HG02840 (cell line): Measurements from ENCODE around the gene FCAMR.

Experiments used
- ATAC-seq: cut with Tn5 transposase; IDR thresholded peaks from one replicate; pipeline ENCODE4 v1.9.1; 2021; ENCODE audit warnings: mild to moderate bottlenecking, moderate library complexity, moderate number of reproducible peaks; ENCODE audit not compliant: unreplicated experiment, low FRiP score

Gene FCAMR

DNA sequence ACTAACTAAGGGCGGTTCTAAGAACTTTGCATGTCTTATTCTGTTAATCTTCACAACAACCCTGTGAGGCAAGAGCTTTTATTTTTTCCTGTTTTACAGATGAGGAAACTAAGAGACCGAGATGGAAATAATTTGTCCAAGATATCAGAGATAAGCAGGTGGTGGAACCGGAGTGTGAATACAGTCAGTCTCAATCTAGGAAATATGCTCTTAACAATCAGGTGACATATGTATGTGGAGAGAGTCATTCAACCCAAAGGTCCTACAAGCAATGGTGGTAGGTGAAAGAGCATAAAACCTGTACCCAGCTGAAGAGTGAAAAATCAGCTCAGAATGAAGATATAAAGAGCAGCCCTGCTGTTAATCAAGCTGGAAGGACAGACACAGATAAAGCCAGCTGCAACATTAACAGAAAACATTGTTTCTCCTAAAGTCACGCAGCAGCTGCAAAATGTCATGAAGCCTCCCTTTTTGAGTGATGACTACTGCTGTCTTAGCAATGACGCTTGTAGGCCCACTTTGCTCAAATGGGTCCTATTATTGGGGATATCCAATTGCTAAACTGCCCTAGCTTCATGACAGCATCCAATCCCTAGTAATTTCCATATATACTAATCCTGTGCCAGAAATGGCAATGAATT, 30.5 kb upstream of the FCAMR start:
- ATAC-seq = no peak

DNA sequence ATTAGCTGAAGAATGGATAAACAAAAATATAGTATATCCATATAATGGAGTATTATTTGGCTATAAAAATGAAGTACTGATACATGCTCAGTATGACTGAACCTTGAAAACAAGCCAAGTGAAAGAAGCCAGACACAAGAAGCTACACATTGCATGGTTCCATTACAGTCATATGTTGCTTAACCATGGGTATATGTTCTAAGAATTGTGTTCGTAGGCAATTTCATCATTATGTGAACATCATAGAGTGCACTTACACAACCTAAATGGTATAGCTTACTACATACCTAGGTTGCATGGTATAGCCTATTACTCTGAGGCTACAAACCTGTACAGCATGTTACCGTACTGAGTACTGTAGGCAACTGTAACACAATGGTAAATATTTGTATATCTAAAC, 28.6 kb upstream of the FCAMR start:
- no peak for ATAC-seq

DNA sequence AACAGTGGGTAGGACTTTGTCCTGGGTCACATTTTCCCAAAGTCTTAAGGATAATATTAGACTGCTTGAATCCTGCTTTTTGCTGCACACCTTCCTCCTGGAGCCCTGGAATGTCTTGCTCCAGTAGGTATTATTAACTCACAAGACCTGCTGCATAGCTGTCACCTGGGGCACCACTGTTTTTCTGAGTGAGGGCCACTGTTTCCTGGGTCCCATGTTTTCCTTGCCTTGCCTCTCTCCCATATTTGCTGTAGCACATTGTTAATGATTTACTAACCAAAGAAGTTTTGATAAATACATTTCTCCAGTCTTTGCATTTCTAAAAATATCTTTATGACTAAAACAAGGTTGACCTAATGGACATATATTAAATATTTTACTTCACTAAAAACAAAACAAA, 22.5 kb upstream of the FCAMR start:
- ATAC-seq = no peak

DNA sequence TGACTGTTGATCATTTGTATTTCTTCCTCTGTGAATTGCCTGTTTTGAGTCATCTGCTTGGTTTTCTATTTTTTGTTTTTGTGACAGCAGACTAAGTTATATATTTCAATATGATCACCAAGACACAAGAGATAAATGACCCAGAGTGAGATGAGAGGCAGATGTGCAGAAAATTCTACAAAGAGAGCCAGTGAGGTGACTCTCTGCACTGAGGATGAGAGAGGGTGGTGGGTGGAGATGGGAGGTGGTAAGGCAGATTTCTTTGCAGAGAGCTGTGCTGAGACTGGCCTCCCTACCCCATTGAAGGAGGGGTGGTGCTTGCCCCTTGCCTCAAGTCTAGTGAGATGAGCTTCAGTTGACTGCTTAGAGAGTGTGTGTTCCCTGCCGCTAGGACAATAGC, 17.6 kb upstream of the FCAMR start:
- no peak for ATAC-seq

DNA sequence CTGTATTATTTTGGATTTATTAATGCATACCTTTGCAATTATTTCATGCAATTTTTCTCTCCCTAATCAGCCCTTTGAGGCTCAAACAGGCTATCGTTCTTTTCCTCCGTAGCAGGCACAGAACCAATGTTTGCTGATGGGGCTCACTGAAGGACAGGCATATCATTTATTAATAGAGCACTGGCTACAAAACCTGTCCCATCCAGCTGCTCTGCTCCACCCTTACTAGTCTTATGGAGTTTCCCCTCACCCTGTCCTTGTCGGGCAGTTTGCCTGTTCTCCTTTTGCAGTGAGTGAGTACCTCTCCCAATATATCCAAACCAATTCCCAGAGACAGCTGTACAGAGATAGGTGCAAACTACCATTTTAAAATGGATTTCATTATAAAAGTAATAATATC, 16.6 kb upstream of the FCAMR start:
- no peak for ATAC-seq

DNA sequence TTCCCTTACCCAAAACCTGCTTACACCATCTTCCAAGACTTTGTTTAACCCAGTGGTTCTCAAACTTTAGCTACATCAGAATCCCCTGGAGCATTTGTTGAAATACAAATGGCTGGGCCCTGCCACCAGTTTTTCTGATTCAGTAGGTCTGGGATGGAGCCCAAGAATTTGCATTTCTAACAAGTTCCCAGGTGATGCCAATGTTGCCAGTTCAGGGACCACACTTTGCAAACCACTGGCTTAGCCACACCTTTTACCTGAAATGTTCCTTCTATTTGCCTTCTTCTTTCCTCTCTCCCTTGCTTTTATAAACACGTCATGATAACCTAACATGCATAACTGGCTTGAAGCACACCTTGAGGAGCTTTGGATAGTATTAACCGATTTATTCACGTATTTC, 16.1 kb upstream of the FCAMR start:
- ATAC-seq = no peak

DNA sequence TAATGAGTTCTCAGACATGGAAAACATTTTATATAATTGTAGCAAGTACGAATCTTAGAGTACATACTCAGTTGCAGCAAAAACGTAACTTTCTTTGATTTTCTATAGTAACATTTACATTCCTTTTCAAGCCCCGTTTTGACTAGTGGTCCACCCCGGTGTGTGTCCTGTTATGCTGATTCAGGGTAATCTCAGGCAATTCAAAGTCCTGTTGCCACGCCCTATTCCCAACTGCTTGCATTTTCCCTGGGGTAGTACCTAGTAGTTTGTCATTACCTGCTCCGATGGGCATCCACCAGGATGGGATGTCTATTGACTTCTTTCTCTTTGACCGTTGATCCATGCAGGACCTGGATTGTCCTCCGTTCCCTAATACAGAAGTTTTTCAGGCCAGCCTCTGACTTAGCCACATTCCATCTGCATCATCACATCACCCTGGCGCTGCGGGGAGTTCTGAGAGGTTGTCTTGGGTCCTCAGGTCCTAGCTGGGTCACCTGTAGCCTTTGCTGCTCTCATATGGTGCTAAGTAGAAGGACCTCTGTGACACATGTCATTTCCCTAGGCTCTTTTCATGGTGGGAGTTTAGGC, 15.0 kb upstream of the FCAMR start:
- ATAC-seq = no peak

DNA sequence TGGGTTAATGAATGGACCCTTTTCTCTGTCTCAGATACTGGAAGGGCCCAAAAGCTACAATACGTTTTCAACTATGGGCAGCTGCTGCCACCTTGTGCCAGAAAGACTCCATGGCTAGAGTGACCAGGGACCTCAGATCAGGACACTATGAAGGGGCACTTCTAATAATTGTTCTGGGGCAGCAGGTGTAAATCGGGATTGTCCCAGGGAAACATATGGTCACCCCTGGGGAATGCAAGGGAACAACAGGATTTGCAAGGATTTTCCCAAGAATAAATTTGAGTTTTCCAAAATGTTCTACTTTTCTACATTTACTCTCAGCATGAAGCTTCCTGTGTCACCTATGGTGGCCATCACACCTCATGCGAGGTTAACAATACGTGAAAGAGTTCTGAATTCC, 12.0 kb upstream of the FCAMR start:
- ATAC-seq = no peak

DNA sequence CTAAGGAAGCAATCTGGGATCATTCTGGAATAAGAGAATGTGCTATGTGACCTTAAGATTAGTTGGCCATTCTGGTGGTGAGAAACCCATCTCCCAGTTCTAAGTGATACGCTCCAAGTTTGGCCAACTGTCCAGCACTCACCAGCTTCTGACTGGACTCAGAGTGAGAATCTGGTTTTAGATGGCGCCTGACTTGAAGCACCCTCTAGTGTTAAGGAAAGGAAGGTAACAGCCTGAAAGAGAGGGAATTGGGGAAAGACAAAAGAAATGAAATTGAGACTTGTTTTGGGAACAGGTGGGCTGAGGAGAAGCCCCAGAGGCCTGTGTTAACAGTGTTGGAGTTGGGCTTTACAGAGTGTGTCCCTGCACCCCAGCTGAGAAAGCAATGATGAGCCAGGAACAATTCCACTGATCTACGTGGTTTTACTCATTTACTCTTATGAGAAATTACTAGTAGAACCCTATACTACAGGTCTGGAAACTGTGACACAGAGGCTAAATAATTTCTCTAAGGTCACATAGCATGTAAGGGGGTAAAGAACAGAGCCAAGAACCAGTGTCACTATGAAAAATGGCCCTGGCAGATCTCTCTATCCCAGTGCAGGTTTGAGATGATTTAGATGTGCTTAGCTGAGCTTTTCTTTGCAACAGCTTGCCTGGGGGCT, 9.3 kb upstream of the FCAMR start:
- ATAC-seq = no peak

DNA sequence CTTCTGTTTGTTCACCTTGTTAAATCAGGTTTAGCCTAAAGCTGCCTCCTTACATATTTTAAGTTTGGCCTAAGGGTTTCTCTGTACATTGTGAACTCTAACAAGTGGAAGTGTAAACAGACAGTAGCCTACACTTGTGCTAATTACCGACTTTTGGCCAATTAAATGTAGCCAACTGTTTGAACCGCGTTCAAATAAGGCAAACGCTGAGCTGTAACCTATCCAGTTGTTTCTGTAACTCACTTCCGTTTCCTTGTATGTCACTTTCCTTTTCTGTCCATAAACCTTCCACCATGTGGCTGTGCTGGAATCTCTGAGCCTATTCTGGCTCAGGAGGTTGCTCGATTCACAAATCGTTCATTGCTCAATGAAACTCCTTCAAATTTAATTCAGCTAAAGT, 8.0 kb upstream of the FCAMR start:
- ATAC-seq = no peak

DNA sequence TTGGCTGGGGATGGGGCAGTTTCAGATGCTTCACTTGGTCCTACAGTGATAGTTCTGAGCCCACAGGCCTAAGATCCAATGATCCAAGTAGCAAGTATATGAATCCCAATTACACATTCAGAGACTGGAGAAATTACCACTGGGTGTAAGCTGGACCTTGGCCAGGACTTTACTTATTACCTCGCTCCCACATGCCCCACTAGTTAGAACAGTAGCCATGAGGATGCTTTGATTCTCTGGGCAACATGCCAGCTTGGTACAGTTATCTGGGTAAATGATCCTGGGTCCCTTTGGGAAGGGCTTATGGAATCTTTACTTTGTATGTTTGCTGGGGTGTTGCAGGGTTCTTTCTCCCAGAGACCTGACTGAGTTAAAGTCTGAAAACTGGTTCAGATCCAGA, 5.0 kb upstream of the FCAMR start:
- no peak for ATAC-seq

DNA sequence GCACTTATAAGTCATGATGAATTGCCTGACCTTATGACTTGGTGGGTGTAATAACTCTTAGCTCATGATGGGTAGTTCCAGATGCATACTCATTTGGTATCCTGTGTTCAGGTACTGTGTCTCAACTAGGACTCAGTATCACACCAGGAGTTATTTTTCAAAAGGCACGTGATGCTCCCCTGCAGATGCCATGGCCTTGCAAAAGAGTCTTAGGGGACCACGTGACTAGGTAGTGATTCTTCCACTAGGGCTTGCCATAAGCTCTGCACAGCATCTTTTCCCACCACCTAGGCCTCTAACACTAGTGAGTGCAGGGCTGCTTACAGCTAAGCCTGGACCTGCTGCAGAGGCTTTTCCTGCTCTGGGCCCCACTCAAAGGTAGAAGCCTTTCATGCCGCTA, 3.9 kb upstream of the FCAMR start:
- no peak for ATAC-seq

DNA sequence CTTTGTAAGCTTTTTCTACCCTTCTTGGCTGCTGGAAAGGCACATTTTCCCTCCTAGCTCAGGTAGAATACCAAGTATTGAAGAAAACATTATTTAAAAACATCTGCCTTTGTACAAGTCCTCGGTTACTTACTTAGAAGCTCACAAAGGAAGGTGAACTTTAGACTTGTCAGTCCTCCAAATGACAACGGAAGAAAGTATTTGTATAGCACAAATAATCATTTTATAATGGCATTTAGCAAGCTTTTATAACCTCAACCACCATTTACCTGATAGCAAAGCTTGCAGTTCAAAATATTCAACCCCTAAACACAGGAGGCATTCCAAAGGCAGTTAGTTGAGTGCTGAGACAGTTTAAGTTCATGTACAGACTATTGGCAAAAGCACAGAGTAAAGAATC, 2.5 kb upstream of the FCAMR start:
- ATAC-seq = no peak

DNA sequence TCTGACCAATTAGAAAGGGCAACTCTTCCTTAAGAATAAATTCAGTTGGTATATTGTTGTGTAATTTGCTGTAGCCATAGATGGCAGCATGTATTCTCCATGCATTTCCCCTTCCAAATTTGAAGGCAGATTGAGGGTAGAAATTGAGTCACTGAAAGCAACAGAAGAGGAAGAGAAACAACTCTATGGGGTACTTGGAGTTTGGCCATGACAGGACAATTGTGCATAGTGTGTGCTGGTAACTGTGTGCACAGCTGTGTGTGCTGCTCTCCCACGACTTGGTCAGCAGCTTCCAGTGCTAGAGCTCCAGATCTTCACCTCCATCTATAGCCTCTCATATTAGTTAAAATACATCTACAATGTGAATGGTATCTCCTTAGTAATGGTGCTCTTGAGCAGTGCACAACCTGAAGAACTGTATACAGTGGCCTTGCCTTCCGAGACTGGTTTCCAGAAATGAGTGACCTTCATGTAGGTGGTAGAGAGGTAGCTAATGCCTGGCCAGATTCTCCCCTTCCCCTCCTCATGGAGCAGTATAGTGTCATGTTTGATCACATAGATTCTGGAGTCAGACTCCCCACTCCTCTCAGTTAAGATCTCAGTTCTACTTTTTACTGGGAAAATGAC, 882 bp upstream of the FCAMR start:
- ATAC-seq = no peak

DNA sequence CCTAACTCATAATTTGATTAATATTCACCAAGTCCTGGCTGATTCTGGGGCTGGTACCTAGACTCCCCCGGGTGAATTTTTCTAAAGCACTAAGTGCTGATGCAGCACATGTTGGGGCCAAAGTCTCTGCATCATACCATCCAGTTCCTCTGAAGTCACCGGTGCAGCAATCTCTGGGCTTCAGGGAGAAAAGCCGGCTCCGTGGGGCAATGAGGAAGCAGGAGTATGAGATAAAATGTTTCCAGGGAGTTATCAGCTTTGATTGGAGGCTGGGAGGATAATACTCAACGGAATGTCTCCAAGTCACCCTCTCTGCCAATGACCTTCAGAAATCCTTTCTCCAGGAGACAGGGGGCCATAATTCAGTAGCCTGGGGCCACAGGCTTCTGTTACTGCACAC, 1.2 kb downstream of the FCAMR start:
- no peak for ATAC-seq

DNA sequence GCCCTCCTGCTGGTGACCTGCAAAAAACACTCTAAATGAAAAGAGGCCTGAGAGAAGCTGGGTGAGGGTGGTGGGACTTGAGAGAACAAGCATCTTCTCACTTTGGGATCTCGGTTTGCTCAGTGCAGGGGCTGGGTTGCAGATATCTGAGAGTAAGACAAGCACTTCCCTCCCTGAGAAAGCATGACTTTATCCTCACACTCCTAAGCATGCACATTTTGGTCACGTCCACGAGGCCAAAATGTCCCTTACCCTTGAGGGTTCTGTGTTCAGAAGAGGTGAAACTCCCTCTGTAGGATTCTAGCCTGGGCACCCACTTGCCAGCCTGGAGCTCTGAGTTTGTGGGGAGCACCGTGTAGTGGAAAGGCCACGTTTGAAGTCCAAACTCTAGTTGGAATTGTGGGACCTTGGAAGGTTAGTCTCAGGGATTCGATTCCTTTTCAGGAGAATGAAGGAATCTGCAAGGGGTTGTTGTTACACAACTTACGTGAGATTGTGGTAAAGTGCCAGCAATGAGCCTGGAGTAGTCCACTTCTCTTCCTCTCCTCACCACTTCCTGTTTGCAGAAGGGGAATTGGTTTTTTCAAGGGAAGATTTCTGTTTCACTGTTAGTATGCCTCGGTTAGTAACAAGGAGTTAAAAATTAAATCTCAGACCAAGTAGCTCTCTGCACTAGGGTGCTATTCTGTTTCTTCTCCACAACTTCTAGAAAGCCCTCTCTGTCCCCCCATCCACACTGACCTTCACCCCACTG, 3.0 kb downstream of the FCAMR start:
- no peak for ATAC-seq

DNA sequence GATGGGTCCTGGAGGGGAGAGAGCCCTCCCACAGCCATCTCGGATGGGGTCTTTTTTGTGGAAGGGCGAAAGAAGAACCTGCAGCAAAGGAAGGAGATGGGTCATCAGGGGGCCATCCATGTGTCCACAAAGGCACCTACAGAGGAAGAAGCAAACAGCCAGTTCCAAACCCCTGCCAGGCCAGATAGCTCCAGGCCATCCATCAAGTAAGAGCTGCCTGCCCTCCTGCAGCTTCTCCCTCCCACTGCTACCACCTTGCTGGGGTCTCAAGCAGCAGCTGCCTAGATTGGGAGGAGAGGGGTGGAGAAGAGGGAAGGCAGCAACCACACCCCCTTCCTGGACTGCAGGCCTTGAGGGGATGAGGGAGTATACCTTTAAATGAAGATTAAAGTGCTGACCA, 4.5 kb downstream of the FCAMR start:
- ATAC-seq = no peak

DNA sequence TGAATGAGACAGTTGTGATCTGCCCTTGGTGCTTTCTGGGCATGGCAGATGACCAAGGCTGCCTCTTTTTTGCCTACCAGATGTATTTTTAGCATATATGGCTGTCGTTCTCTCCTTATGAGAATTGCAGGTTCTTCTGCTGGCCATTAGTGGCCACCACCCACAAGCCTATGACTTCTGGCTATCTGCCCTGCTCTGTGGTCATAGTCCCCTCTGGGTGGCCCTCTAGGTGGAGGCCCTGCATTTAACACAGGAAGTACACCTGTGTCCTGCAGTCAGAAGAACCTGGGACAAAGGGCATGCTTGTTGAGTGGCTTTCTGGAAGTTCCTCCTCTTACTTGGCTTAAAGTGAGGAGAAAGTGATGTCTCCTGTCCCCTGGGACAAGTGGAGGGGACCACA, 6.5 kb downstream of the FCAMR start:
- ATAC-seq = no peak

DNA sequence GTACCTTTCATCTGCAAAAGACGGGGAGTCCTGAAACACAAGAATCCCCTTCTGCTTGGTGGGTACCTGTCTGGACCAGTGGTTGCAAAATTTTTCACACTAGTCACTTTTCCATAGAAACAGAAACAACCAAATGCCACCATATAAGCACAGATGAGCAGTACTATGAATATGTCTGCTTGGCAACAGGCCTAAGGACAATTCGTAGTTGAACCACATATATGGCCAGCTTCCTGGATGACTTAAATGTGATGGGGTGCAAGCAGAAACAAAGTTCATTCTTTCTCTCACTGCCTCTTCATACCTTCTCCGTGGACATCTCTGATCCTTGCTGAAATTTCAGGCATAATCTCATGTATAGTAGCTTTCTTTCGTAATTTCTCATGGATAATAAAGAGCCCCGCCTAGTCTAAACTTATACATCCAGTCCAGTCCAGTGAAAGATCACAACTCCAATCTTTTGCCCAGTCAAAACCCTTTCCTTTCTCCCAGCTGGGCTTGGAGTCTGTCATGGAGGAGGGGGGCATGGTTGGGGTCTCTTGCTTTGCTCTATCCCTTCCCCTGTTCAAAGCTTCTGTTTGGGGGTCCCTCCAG, 7.0 kb downstream of the FCAMR start:
- no peak for ATAC-seq

DNA sequence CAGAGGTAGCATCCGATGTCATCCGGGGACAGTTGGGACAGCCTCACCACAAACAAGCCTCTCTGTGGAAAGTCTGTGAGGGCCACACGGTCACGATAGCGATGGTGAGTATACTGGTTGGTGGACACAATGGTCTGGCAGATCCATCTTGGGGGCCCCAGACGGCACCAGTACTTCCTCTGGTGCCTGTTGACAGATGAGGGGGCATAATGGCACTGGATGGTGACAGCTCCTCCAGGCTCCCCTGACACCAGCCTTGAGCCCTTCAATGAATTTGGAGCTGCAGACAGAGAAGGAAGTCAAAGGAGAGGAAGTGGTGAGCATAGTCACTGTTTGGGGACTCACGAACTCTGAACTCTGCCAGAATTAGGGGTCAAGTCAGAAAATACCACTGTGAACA, 8.0 kb downstream of the FCAMR start:
- ATAC-seq = no peak

DNA sequence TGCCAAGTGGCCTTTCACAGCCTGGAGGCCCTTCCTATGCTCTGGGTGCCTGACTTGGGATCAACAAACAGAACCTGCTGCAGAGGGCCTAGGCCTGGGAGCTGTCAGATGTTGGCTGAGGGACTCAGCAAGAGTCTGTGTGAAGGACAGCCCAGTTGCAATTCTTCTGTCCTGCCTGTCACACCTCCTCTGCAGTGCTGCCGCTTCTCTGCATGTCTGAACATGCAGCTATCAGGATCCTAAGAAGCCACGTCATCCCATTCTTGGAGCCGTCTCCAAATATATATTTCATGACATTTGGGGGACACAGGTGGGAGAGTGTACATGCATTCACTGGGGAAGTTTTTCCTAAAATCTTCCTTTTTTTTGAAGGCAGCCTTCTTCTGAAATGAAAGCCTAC, 8.6 kb downstream of the FCAMR start:
- no peak for ATAC-seq
